Activated T-helper 17 cell treated with anti-CD3 and anti-CD28 coated beads, Interleukin-2, amount 50 U/mL, for 72 hours (primary cell): ENCODE results near the gene WDR70. TPM values are rescaled to one million over a fixed set of nuclear protein-coding genes. Genes with fewer than 3 reads are reported as not detected.
A peak's percentile ranks its signal among the peaks of the same experiment; 100 is the strongest.
"Not testable (repeated sequence)": the region's sequence is repeated elsewhere in the genome, so short reads cannot be mapped to it uniquely, and the experiment has no call there.

ENCODE experiments used
- ATAC-seq: fragments of 150-1000 bp; cut with Tn5 transposase; replicated peaks from 2 replicates; pipeline ENCODE4 v1.10.0; 2021; ENCODE audit warnings: mild to moderate bottlenecking, moderate library complexity
- H3K27ac Mint-ChIP-seq: one replicate; pipeline ENCODE4 v1.8.0; 2022; ENCODE audit warnings: mixed read lengths
- H3K27me3 Mint-ChIP-seq: one replicate; pipeline ENCODE4 v1.8.0; 2022; ENCODE audit warnings: mixed read lengths
- H3K36me3 Mint-ChIP-seq: one replicate; pipeline ENCODE4 v1.8.0; 2022; ENCODE audit warnings: low read depth, mild to moderate bottlenecking, mixed read lengths
- H3K4me1 Mint-ChIP-seq: one replicate; pipeline ENCODE4 v1.8.0; 2022; ENCODE audit warnings: mixed read lengths
- H3K4me3 Mint-ChIP-seq: one replicate; pipeline ENCODE4 v1.8.0; 2022; ENCODE audit warnings: mild to moderate bottlenecking, mixed read lengths
- H3K9me3 Mint-ChIP-seq: one replicate; pipeline ENCODE4 v1.8.0; 2022; ENCODE audit warnings: mixed read lengths
- total RNA-seq, 2 donors: library from RNA; stranded (reverse); gene quantifications; one replicate each; pipeline ENCODE4 v1.2.3, GENCODE V29; 2022

The WDR70 gene
- total RNA-seq, 2 donors from 2014 or later: 20.2 to 39.4 TPM

DNA sequence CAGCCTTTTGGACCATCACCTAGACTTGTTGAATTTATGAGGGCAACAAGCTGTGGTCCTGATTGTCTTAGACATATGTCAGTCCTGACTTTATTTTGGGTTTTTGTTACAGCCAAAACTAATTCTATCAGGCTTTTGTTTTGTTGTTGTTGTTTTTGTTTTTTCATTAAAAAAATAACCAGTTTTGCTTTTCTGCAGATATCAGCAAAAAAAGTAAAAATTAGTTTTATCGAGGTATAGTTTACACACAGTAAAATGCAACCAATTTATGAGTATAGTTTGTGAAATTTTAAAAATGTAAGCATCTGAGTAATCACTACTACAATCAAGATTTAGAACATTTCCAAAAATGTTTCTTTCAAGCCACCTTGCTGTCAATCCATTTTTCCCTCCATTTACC lies 48.9 kb downstream of the WDR70 start:
- no peaks in the 10 kb centered on the region for H3K9me3 Mint-ChIP-seq
- no peaks in the 10 kb centered on the region for H3K27me3 Mint-ChIP-seq

DNA sequence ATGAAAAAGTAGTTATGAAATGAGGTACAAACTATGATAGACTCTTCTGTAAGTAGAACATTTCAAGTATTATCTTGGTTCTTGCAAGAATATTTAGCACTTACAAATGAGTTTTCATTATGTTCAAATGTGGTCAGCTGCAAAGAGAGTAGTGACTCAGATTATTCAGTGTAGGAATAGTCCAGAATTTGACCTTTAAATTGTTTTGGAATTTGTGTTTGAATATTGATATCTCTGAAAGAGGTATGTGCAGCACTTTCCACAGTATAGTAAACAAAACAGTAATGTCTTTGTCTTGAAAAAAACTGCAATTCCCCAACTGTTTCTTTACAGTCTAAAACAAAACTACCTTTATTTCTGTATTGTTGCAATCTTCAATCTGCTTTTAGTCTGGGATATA lies 56.1 kb downstream of the WDR70 start:
- no peaks in the 10 kb centered on the region for H3K4me1 Mint-ChIP-seq
- H3K4me3 Mint-ChIP-seq: no peak overlapping the region
- H3K27ac Mint-ChIP-seq: no peak overlapping the region
- H3K27me3 Mint-ChIP-seq: no peaks in the 10 kb centered on the region
- H3K9me3 Mint-ChIP-seq: no peaks in the 10 kb centered on the region
- no peak for ATAC-seq
- peaks cover 46% of the 10 kb centered on the region for H3K36me3 Mint-ChIP-seq

More for the DNA sequence above, 48.9 kb downstream of the WDR70 start:
- Mint-ChIP-seq H3K4me1 (no peaks in the 10 kb centered on the region), H3K36me3 (peaks cover 37% of the 10 kb centered on the region), H3K27ac (no peak overlapping the region), H3K4me3 (no peak overlapping the region)
- ATAC-seq: no peak

DNA sequence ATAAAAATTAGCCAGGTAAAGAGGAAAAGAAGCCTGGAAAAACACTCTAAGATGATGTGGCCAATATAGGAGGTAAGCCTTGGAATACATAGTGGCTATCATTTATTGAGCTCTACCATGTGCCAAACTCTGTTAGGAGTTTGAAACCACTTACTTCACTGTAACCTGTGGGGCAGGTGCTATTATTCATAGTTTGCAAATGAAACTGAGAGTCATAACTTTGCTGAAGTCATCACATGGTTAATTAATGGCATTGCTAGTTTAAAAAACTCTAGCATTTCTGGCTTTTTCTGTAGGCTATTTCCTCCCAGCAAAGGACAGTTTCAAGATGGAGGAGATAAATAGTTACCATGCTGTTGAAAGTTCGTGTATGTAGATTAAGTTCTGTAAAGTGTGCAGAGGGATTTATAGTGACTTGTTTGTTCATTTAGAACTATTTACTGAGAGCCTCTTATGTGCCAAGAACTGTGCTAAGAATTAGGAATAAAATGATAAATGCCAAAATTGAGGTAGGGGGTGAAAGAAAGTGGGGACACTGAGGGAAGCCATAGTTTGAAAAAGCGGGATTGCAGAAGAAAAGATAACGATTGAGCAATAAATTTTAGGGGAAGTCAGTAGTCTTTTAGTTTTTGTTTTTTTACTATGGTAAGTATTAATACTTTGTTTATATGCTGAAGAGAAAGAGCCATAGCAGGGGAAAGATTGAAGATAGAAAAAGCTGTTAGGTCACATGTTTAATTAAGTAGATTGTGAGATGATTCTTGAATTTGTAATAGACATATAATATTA lies 57.2 kb downstream of the WDR70 start:
- Mint-ChIP-seq H3K4me1 (no peaks in the 10 kb centered on the region), H3K27ac (no peak overlapping the region), H3K36me3 (peaks cover 53% of the 10 kb centered on the region), H3K27me3 (no peaks in the 10 kb centered on the region), H3K4me3 (no peak overlapping the region), H3K9me3 (no peaks in the 10 kb centered on the region)
- no peak for ATAC-seq

DNA sequence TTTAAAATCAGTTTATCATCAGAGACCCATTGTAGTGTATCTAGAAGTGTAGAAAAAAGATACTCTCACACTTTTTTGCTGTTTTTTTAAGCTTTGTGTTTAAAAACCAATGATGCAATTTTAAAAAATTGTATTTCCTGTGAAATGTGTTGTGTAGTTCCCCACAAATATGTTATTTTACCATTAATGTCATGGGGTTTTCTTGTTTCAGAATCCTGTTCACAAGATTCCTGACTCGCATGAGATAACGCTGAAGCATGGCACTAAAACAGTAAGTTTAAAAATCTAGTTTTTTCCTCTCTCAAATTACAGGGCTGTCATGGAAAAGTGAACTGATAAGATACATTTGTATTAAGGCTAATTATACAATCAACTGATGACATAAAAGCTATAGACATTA lies 58.6 kb downstream of the WDR70 start:
- H3K36me3 Mint-ChIP-seq: peaks cover 48% of the 10 kb centered on the region
- ATAC-seq: no peak
- no peaks in the 10 kb centered on the region for H3K27me3 Mint-ChIP-seq
- no peaks in the 10 kb centered on the region for H3K9me3 Mint-ChIP-seq
- H3K27ac Mint-ChIP-seq: no peak overlapping the region
- no peak overlapping the region for H3K4me3 Mint-ChIP-seq
- no peaks in the 10 kb centered on the region for H3K4me1 Mint-ChIP-seq

DNA sequence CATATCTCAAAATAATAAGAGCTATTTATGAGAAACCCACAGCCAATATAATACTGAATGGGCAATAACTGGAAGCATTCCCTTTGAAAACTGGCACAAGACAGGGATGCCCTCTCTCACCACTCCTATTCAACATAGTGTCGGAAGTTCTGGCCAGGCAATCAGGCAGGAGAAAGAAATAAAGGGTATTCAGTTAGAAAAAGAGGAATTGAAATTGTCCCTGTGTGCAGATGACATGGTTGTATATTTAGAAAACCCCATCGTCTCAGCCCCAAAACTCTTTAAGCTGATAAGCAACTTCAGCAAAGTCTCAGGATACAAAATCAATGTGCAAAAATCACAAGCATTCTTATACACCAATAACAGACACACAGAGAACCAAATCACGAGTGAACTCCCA lies 66.7 kb downstream of the WDR70 start:
- H3K9me3 Mint-ChIP-seq, H3K27me3 Mint-ChIP-seq, H3K4me3 Mint-ChIP-seq, ATAC-seq, H3K27ac Mint-ChIP-seq, H3K4me1 Mint-ChIP-seq: not testable (repeated sequence)
- peaks cover 56% of the 10 kb centered on the region for H3K36me3 Mint-ChIP-seq

DNA sequence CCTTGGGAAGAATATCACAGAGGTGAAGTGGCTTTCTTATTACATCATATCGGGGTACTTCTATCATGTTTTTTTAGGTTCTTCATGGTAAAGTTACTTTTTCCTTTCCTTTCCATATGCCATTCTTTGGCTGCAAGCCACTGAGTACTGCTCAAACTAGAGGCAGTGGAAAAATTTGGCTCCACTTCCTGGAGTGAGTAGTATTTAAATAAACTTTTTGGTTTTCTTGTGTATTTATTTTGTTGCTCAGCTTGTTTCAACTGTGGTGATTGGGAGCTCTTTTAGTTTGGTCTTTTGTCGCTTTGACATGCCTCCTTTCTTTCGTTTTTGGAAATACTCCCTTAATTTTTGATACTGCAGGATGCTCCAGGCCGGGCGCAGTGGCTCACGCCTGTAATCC lies 69.8 kb downstream of the WDR70 start:
- H3K4me1 Mint-ChIP-seq: no peaks in the 10 kb centered on the region
- peaks cover 68% of the 10 kb centered on the region for H3K36me3 Mint-ChIP-seq
- peaks cover 4% of the 10 kb centered on the region for H3K9me3 Mint-ChIP-seq
- H3K27ac Mint-ChIP-seq: no peak overlapping the region
- ATAC-seq: no peak
- no peak overlapping the region for H3K4me3 Mint-ChIP-seq
- no peaks in the 10 kb centered on the region for H3K27me3 Mint-ChIP-seq

DNA sequence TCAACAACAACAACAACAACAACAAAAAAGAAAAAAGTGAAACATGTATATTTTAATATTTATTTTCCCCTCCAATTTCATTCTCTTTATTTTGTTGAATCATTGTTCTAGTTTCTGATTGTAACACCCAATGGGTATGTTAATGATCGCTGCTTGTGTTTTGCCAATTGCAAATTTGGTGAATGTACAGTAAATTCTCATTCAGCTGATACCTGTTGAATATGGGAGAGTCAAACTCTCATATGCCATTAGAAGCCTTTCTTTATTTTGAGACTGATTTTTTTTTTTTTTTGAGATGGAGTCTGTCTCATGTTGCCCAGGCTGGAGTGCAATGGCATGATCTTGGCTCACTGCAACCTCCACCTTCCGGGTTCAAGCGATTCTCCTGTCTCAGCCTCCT lies 72.9 kb downstream of the WDR70 start:
- not testable (repeated sequence) for ATAC-seq, H3K27me3 Mint-ChIP-seq, H3K27ac Mint-ChIP-seq, H3K4me3 Mint-ChIP-seq, H3K4me1 Mint-ChIP-seq, H3K9me3 Mint-ChIP-seq
- H3K36me3 Mint-ChIP-seq: peaks cover 41% of the 10 kb centered on the region

DNA sequence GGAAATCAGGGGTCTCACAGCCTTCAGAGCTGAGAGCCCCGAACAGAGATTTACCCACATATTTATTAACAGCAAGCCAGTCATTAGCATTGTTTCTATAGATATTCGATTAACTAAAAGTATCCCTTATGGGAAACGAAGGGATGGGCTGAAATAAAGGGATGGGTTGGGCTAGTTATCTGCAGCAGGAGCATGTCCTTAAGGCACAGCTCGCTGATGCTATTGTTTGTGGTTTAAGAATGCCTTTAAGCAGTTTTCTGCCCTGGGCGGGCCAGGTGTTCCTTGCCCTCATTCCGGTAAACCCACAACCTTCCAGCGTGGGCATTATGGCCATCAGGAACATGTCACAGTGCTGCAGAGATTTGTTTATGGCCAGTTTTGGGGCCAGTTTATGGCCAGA lies 74.1 kb downstream of the WDR70 start:
- H3K4me1 Mint-ChIP-seq, H3K27me3 Mint-ChIP-seq, ATAC-seq, H3K9me3 Mint-ChIP-seq, H3K4me3 Mint-ChIP-seq: not testable (repeated sequence)
- peaks cover 39% of the 10 kb centered on the region for H3K36me3 Mint-ChIP-seq
- peak overlapping the region; percentile 73 for H3K27ac Mint-ChIP-seq

DNA sequence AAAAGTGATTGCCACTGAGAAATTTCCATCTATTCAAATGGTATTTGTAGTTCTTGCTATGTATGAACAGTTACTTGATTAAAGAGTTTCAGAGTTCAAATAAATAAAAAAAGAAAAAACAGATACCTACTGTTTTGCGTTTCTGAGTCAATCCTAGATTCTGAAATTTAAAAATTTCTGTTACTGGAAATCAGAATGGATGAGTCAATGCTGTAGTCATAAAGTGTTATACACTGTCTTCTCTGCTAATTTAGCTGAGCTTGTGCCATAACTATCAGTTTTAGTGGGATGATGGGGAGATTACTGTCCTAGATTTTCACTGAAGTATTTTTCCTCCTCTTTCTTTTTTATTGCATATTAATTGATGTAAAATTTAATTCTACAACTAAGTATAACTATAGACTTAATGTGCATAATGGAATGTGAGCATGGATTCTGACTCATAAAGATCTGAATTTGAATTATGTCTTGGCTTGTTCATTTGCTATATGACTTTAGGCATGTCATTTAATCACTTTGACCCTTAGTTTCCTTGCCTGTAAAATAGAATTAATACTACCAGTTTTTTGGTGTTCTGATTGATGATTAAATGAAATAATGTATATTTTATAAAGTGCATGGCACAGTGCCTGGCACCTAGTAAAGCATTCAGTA lies 75.4 kb downstream of the WDR70 start:
- not testable (repeated sequence) for H3K4me3 Mint-ChIP-seq, H3K4me1 Mint-ChIP-seq, H3K9me3 Mint-ChIP-seq, H3K27me3 Mint-ChIP-seq
- H3K27ac Mint-ChIP-seq: peak overlapping the region; percentile 73
- peaks cover 30% of the 10 kb centered on the region for H3K36me3 Mint-ChIP-seq
- ATAC-seq: peak; percentile 95

DNA sequence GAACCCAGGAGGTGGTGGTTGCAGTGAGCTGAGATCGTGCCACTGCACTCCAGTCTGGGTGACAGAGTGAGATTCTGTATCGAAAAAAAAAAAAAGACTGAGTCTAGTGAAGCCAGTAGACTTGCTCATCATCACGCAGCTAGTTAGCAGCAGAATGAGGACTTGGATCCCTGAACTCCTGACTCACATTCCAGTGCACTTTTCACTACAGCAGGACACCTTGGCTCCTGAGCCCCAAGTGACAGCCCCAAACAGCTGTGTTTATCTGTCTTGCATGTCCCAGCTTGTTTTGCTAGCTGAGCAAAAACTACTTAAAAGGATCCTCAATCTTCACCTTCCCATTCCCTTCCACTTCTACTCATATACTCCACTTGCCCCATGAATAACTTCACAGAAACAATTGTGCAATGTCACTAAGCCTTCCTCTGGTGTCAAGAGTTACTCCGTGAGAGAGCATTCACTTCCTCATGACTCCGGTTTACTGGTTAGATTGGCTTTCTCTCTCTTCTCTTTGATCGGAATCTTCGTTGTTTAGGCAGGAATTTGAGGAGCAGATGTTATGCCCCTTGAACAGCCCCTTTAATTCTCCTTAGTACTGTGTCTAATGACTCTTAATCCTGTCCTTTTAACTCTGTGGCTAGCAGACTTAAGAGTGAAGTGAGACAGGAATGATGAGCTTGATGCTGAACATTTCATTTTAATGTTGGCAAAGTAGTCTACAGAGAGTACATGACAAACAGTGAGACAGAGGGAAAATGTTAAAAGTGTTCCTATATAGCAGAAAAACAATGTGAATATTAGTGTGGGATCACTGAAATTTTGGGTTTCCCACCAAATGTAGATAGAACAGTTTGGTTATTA lies 84.3 kb downstream of the WDR70 start:
- not testable (repeated sequence) for H3K4me1 Mint-ChIP-seq, H3K4me3 Mint-ChIP-seq, H3K9me3 Mint-ChIP-seq, ATAC-seq, H3K27me3 Mint-ChIP-seq
- peak overlapping the region; percentile 15 for H3K27ac Mint-ChIP-seq
- H3K36me3 Mint-ChIP-seq: peaks cover 17% of the 10 kb centered on the region

DNA sequence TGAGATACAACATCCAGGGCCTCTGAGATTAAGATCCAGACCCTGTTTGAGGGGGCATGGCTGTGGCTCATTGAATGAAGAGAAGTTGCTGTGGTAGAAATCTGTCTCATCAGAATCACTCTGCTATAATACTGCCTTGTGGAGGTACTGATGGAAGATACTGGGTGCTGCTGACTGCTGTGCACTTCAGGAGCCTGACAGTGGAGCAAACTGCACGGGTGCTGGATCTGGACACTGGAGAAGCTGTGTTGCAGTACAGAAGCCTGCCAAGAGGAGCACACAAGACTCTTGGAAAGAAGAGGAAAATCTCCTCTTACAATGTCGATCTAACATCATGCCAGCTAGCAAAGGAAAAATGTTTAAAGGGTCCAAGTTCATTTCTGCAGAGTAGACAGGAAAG lies 85.5 kb downstream of the WDR70 start:
- H3K36me3 Mint-ChIP-seq: peaks cover 26% of the 10 kb centered on the region
- H3K27ac Mint-ChIP-seq, ATAC-seq, H3K4me1 Mint-ChIP-seq, H3K9me3 Mint-ChIP-seq, H3K27me3 Mint-ChIP-seq, H3K4me3 Mint-ChIP-seq: not testable (repeated sequence)

DNA sequence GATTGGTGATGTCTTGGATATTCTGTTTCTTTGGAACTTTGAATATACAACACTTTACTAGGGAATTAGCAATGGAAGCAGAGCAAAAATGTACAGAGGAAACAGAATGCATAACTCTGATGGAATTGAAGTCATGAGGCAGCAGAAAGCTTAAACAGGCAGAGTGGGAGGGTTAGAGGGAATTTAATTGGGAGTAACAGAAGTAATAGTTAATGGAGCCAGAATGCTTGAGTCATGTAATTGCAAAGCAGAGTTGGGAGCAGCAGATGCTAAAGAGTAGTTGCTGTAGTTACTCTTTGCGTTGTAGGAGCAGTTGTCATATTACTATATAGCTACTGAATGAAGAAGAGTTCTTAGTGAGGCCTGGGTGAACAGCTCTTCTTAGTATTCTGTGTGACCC lies 90.3 kb downstream of the WDR70 start:
- H3K27me3 Mint-ChIP-seq, H3K9me3 Mint-ChIP-seq, H3K27ac Mint-ChIP-seq, ATAC-seq, H3K4me3 Mint-ChIP-seq, H3K4me1 Mint-ChIP-seq: not testable (repeated sequence)
- peaks cover 34% of the 10 kb centered on the region for H3K36me3 Mint-ChIP-seq

DNA sequence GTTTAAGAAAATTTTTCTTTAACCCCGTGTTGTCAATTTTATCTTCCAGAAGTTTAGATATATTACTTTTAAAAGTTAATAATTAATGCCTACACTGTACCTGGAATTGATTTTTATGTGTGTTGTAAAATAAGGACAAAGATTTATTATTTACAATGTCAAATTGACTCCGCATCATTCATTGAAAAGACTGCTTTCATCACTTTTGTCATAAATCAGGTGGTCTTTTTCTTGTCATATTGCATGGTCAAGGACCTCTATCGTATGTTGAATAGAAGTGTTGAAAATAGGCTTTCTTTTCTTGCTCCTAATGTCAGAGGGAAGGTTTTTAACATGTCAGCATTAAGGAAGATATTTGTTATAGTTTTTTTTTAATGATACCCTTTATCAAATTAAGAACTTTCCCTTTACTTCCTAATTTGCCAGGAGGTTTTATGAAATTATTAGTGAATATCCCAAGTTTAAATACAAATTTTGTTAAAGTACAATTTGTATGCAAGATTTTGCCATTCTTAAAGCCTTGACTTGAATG lies 92.6 kb downstream of the WDR70 start:
- Mint-ChIP-seq H3K4me1 (no peaks in the 10 kb centered on the region), H3K27me3 (no peaks in the 10 kb centered on the region), H3K27ac (no peak overlapping the region), H3K9me3 (no peaks in the 10 kb centered on the region), H3K36me3 (peaks cover 38% of the 10 kb centered on the region), H3K4me3 (no peak overlapping the region)
- ATAC-seq: no peak

DNA sequence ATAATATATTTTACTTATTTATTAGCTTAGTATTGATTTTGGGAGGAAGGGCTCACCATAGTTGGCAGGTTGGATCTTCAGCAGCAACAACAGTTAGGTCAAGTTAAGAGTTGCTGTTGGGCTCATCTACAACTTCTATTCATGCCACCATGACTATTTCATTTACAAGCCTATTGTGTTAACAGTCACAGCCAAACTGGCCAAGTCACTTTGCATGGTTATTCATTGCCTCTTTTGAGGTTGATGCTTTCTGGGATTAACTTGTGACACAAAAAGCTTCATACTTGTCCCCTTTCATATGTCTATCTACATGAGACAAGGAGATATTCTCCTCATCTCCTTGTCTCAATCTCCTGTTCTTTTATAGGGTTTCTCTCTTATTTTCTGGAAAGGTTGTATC lies 98.3 kb downstream of the WDR70 start:
- H3K9me3 Mint-ChIP-seq: peaks cover 10% of the 10 kb centered on the region
- H3K27ac Mint-ChIP-seq: no peak overlapping the region
- no peak for ATAC-seq
- no peak overlapping the region for H3K4me3 Mint-ChIP-seq
- no peaks in the 10 kb centered on the region for H3K27me3 Mint-ChIP-seq
- peaks cover 68% of the 10 kb centered on the region for H3K36me3 Mint-ChIP-seq
- peaks cover 16% of the 10 kb centered on the region for H3K4me1 Mint-ChIP-seq
